K562 (cell line): ENCODE data around the gene FOXO3. TPM values are rescaled to one million over a fixed set of nuclear protein-coding genes. Genes with fewer than 3 reads are reported as not detected.

Source experiments
- ATAC-seq: fragments of 200-7000 bp; cut with Tn5 transposase; 3 replicates; pipeline ENCODE4 v1.9.1; 2020; ENCODE audit warnings: moderate library complexity
- BruUV-seq: library from RNA; stranded (reverse); fragments of 400-500 nt; replicated peaks from 2 replicates; lab custom pipeline; 2021; lab: Mats Ljungman, UMichigan
- CTCF ChIA-PET: fragments of 300-600 bp; formaldehyde crosslinking; extraction: SDS; loops from one replicate; lab custom pipeline; 2021; ENCODE audit warnings: low intra/inter-chr PET ratio; lab: Yijun Ruan, JAX
- POLR2A ChIA-PET: fragments of 300-600, 350-650 bp; sonication (Branson Sonifier 250); formaldehyde crosslinking; extraction: SDS; loops from one replicate; lab custom pipeline; 2021; ENCODE audit warnings: antibody characterized with exemption, inconsistent platforms; lab: Yijun Ruan, JAX
- DNase-seq, 4 experiments: peaks; one replicate each; pipeline versions ENCODE4 v3.0.0 to v3.0.0-alpha.2; 2011 to 2018; ENCODE audit warnings: low spot score in 3 of 4, mixed read lengths in 3 of 4; ENCODE audit errors: extremely low read depth in 1 of 4
- FAIRE-seq: peaks from 2 replicates; lab custom pipeline; 2011; peaks lifted over from hg19 to GRCh38; lab: Jason Lieb, UNC
- H2AFZ ChIP-seq: 2 replicates; pipeline ENCODE4 v1.6.0; 2011; ENCODE audit warnings: low read depth, low read length, control low read depth, inconsistent platforms
- H3K27ac ChIP-seq: fragments of 200-600 bp; 3 replicates; pipeline ENCODE4 v1.8.0; 2011; ENCODE audit warnings: low read depth, mild to moderate bottlenecking, control low read depth, inconsistent platforms, low read length, moderate library complexity, mixed read lengths; ENCODE audit errors: extremely low read depth
- H3K27me3 ChIP-seq, 2 experiments: fragments of 300-600 bp in 1 of 2; 2 replicates in 1 of 2; 3 replicates in 1 of 2; pipeline versions ENCODE4 v1.6.0 to v1.8.0; 2011; ENCODE audit warnings: inconsistent platforms in 2 of 2, low read length in 2 of 2, mild to moderate bottlenecking in 1 of 2, mixed read lengths in 1 of 2, moderate library complexity in 1 of 2; ENCODE audit not compliant: control insufficient read depth in 2 of 2, insufficient read depth in 2 of 2
- H3K36me3 ChIP-seq: fragments of 300-600 bp; 3 replicates; pipeline ENCODE4 v1.8.0; 2011; ENCODE audit warnings: mild to moderate bottlenecking, low read length, inconsistent platforms; ENCODE audit not compliant: control insufficient read depth, insufficient read depth
- H3K4me1 ChIP-seq, 2 experiments: fragments of 200-600 bp in 1 of 2; replicated peaks in 1 of 2; 2 replicates in 1 of 2; 3 replicates in 1 of 2; pipeline versions ENCODE4 v1.5.1 to v1.8.0; 2011; ENCODE audit warnings: inconsistent platforms in 2 of 2, low read length in 2 of 2, mild to moderate bottlenecking in 1 of 2, mixed read lengths in 1 of 2, moderate library complexity in 1 of 2; ENCODE audit not compliant: control insufficient read depth in 2 of 2, insufficient read depth in 2 of 2
- H3K4me2 ChIP-seq: 2 replicates; pipeline ENCODE4 v1.6.1; 2011; ENCODE audit warnings: low read length, control low read depth, inconsistent platforms, mixed read lengths; ENCODE audit not compliant: insufficient read depth
- H3K4me3 ChIP-seq: fragments of 200-600 bp; sonication (generic), shearing (Covaris generic); 2 replicates; pipeline ENCODE4 v1.5.1; 2016; ENCODE audit warnings: control low read depth, inconsistent platforms
- H3K79me2 ChIP-seq: fragments of 200-600 bp; 3 replicates; pipeline ENCODE4 v1.8.0; 2011; ENCODE audit warnings: low read length, inconsistent platforms; ENCODE audit not compliant: control insufficient read depth, insufficient read depth
- H3K9ac ChIP-seq, 2 experiments: 2 replicates each; pipeline versions ENCODE4 v1.6.0 to v1.6.1; 2011; ENCODE audit warnings: low read depth in 2 of 2, low read length in 2 of 2, control low read depth in 1 of 2, inconsistent platforms in 1 of 2, mild to moderate bottlenecking in 1 of 2, mixed read lengths in 1 of 2; ENCODE audit not compliant: insufficient read depth in 1 of 2
- H3K9me1 ChIP-seq: one replicate; pipeline ENCODE4 v1.6.0; 2011; ENCODE audit warnings: inconsistent platforms, mild to moderate bottlenecking, low read length, moderate library complexity; ENCODE audit not compliant: control insufficient read depth, insufficient read depth
- H3K9me3 ChIP-seq: replicated peaks from 2 replicates; pipeline ENCODE4 v1.5.1; 2011; ENCODE audit warnings: low read depth, low read length, inconsistent platforms; ENCODE audit not compliant: control insufficient read depth, insufficient read depth
- H4K20me1 ChIP-seq: replicated peaks from 2 replicates; pipeline ENCODE4 v1.6.1; 2011; ENCODE audit warnings: low read length, inconsistent platforms, mixed read lengths; ENCODE audit not compliant: control insufficient read depth, insufficient read depth
- ARID1B ChIP-seq: fragments of 450-650 bp; IDR thresholded peaks from 2 replicates; pipeline ENCODE4 v1.6.1; 2016; ENCODE audit warnings: antibody characterized with exemption, mild to moderate bottlenecking, inconsistent platforms
- BRF1 ChIP-seq: IDR thresholded peaks from 3 replicates; pipeline ENCODE4 v1.6.1; 2011; ENCODE audit warnings: borderline replicate concordance, mild to moderate bottlenecking; ENCODE audit not compliant: insufficient read length; ENCODE audit errors: extremely low read depth
- CBFA2T2 ChIP-seq: fragments of 450-650 bp; conservative IDR thresholded peaks from 2 replicates; pipeline ENCODE4 v1.6.1; 2017; ENCODE audit warnings: mild to moderate bottlenecking
- CCAR2 ChIP-seq: fragments of 200-400 bp; formaldehyde crosslinking; IDR thresholded peaks from 2 replicates; pipeline ENCODE4 v1.6.1; 2017; ENCODE audit warnings: mild to moderate bottlenecking, low read depth, low read length
- DPF2 ChIP-seq: fragments of 450-650 bp; IDR thresholded peaks from 2 replicates; pipeline ENCODE4 v1.6.1; 2016
- FOXA1 ChIP-seq: fragments of 450-650 bp; IDR thresholded peaks from 2 replicates; pipeline ENCODE4 v1.6.1; 2016; ENCODE audit warnings: mild to moderate bottlenecking, borderline replicate concordance
- HNRNPUL1 ChIP-seq: fragments of 200-400 bp; formaldehyde crosslinking; IDR thresholded peaks from 2 replicates; pipeline ENCODE4 v1.6.1; 2017; ENCODE audit warnings: low read length
- MEIS2 ChIP-seq: fragments of 450-650 bp; IDR thresholded peaks from 2 replicates; pipeline ENCODE4 v1.6.1; 2014; ENCODE audit warnings: mild to moderate bottlenecking; ENCODE audit not compliant: partially characterized antibody
- MTA2 ChIP-seq: fragments of 450-650 bp; IDR thresholded peaks from 2 replicates; pipeline ENCODE4 v1.6.1; 2016; ENCODE audit warnings: low read depth
- MYC ChIP-seq, 2 experiments: fragments of 250-450 bp in 1 of 2; sonication (Bioruptor Pico) in 1 of 2; IDR thresholded peaks; 2 replicates each; pipeline versions ENCODE4 v1.5.1 to v1.6.1; 2012 to 2021; ENCODE audit warnings: low read depth in 2 of 2, borderline replicate concordance in 1 of 2, improper control_type of control experiment in 1 of 2, low read length in 1 of 2, mild to moderate bottlenecking in 1 of 2, moderate library complexity in 1 of 2
- NCOR1 ChIP-seq: fragments of 450-650 bp; IDR thresholded peaks from 2 replicates; pipeline ENCODE4 v1.6.1; 2016; ENCODE audit warnings: mild to moderate bottlenecking, moderate library complexity
- NEUROD1 ChIP-seq: fragments of 150-350 bp; IDR thresholded peaks from 2 replicates; pipeline ENCODE4 v1.6.1; 2014; ENCODE audit warnings: borderline replicate concordance, low read length, low read depth; ENCODE audit not compliant: partially characterized antibody
- NR2C2 ChIP-seq, 2 experiments: fragments of 200-800 bp in 1 of 2; sonication (Bioruptor generic) in 1 of 2; sonication (generic) in 1 of 2; formaldehyde crosslinking in 1 of 2; IDR thresholded peaks; 2 replicates each; pipeline versions ENCODE4 v1.6.1 to v1.8.0; 2016 to 2022; ENCODE audit warnings: mild to moderate bottlenecking in 1 of 2, missing compliant biosample characterization in 1 of 2, missing genetic modification characterization in 1 of 2, missing genetic modification reagents in 1 of 2
- PHTF2 ChIP-seq: fragments of 250-450 bp; sonication (Bioruptor Pico); IDR thresholded peaks from 2 replicates; pipeline ENCODE4 v1.5.0; 2021; ENCODE audit warnings: mild to moderate bottlenecking
- POU5F1 ChIP-seq: fragments of 150-350 bp; IDR thresholded peaks from 2 replicates; pipeline ENCODE4 v1.6.1; 2014; ENCODE audit warnings: borderline replicate concordance, low read length, low read depth, mild to moderate bottlenecking; ENCODE audit not compliant: partially characterized antibody
- RBM34 ChIP-seq: fragments of 200-400 bp; formaldehyde crosslinking; IDR thresholded peaks from 2 replicates; pipeline ENCODE4 v1.6.1; 2018; ENCODE audit warnings: low read length, borderline replicate concordance; ENCODE audit not compliant: insufficient read depth
- TAL1 ChIP-seq: fragments of 450-650 bp; IDR thresholded peaks from 2 replicates; pipeline ENCODE4 v1.6.1; 2016; ENCODE audit warnings: mild to moderate bottlenecking
- XRCC5 ChIP-seq: fragments of 200-400 bp; formaldehyde crosslinking; IDR thresholded peaks from 2 replicates; pipeline ENCODE4 v1.6.1; 2017; ENCODE audit warnings: low read depth, mild to moderate bottlenecking, low read length
- ZBTB17 ChIP-seq: fragments of 450-650 bp; formaldehyde crosslinking; IDR thresholded peaks from 2 replicates; pipeline ENCODE4 v1.4.0; 2020; ENCODE audit warnings: mild to moderate bottlenecking
- ZEB2 ChIP-seq: fragments of 450-650 bp; IDR thresholded peaks from 2 replicates; pipeline ENCODE4 v1.6.1; 2016
- ZNF224 ChIP-seq: sonication (generic); formaldehyde crosslinking; IDR thresholded peaks from 2 replicates; pipeline ENCODE4 v1.8.0; 2022; ENCODE audit warnings: mild to moderate bottlenecking, missing genetic modification reagents
- WGBS: fragments of 100-300 bp; shearing (Covaris generic); methylation state at CpG from one replicate; pipeline ENCODE4 v1.1.6; 2016; ENCODE audit warnings: low coverage, mixed read lengths; ENCODE audit not compliant: insufficient coverage; ENCODE audit errors: missing lambda C conversion rate; 5-methylcytosine and 5-hydroxymethylcytosine counted together
- in situ Hi-C: fragments of 300-500 bp; cut with MboI; formaldehyde crosslinking; loops from 4 replicates; pipeline ENCODE4 v1.15.0; 2018; ENCODE audit warnings: inconsistent platforms, mixed read lengths
- intact Hi-C: fragments of 100-400 bp; cut with micrococcal nuclease; formaldehyde crosslinking; loops from 2 replicates; pipeline ENCODE4 v1.14.2; 2022
- polyA plus RNA-seq, 8 experiments: library from polyadenylated mRNA; depleted of rRNA in 4 of 8; stranded (reverse) in 5 of 8; unstranded in 3 of 8; fragments of >200 nt; fragmentation: Nextera tagmentation in 2 of 8; fragmentation: Illumina TruSeq in 1 of 8; extraction: Ambion mirVana in 2 of 8; extraction: Trizol in 1 of 8; gene quantifications; 2 replicates each; pipeline versions ENCODE4 v1.2.1 to v1.2.3, GENCODE V29; 2011 to 2014; ENCODE audit warnings: inconsistent platforms in 1 of 8, missing spikeins in 1 of 8
- total RNA-seq, 7 experiments: library from RNA; depleted of rRNA in 6 of 7; stranded (reverse); fragments of >200 nt in 6 of 7; fragmentation: Illumina TruSeq in 2 of 7; extraction: Trizol in 2 of 7; gene quantifications; 2 replicates each; pipeline versions ENCODE4 v1.2.1 to v1.2.3, GENCODE V29; 2011 to 2021; ENCODE audit warnings: low replicate concordance in 1 of 7
- TF ChIP-seq, protein P1 (sequence below): fragments of 250-450 bp; sonication (Bioruptor Pico); IDR thresholded peaks from 2 replicates; pipeline ENCODE4 v1.8.0; 2022; ENCODE audit warnings: inconsistent platforms

Gene FOXO3
- total and polyA plus RNA-seq, 9 of the 15 experiments (the other 6 are each of a cell fraction or from before 2014, with no cell fraction given) = 3.0 to 14.6 (median 6.0) TPM

DNA sequence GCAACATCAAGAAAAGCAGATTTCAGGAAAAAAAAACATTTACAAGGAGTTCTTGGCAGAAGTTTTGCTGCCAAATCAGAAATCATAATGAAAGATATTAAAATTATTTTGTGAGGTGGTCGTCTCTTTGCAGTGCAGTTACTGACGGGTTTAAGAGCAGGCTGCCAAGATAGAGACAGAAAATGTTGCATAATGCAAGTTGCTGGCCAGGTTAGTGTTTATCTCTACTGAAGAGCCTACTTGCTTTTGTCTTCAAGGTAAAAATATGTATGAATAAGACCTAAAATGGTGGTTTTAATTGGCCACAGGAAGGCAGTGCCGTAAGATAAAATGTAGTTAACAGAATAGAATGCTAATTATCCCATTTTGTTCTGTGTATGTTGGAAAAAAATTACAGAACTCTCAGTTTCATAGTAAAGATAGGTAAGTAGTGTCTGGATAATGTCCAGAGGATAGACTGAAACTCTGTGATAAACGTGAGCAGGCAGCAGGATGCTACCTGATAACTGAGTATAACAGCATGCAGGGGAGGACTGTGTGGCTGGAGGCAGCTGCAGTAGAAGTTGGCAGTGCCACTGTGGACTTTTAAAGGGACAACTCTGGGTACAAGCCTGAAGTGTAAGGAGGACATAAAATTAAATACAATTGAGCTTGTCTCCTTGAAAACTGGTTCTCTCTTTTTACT, 13.9 kb downstream of the FOXO3 start:
- CTCF ChIA-PET = no interaction called here
- FAIRE-seq (peak; percentile 15), DNase-seq (peak in 2 of 4 experiments; percentile 31 to 60), ATAC-seq (peak; percentile 60)
- Histone ChIP-seq H3K9ac (no peak overlapping the region), H3K4me3 (no peak overlapping the region), H3K4me2 (no peak overlapping the region), H4K20me1 (peaks cover 25% of the 10 kb centered on the region), H3K27ac (no peak overlapping the region), H2AFZ (no peak overlapping the region), H3K27me3 (no peaks in the 10 kb centered on the region), H3K4me1 (peaks cover 5 to 42% of the 10 kb centered on the region in 2 experiments; a peak in 4 of 5 replicates), H3K79me2 (peaks cover 2% of the 10 kb centered on the region; the same call in 1 of the 3 replicates), H3K9me3 (no peaks in the 10 kb centered on the region), H3K36me3 (peaks cover 13% of the 10 kb centered on the region; the same call in 1 of the 3 replicates), H3K9me1 (peaks cover 4% of the 10 kb centered on the region)
- 5% methylated on average over 4 of the region's 4 CpGs for WGBS
- BruUV-seq = no TSS peak
- in situ Hi-C loops (no loop called here), intact Hi-C loops (no loop called here)
- POLR2A ChIA-PET = interaction anchor here (1.1 to 1.5 kb wide), 4 partner anchors 7 to 15 kb away, joined by 4 to 9 read pairs (median 4); partner anchors contain the start of gene FOXO3
- TF ChIP-seq RBM34 (no peak), PHTF2 (CRISPR knock-in tag) (no peak), MTA2 (peak; percentile 49; the same call in 1 of the 2 replicates), CCAR2 (no peak), FOXA1 (no peak), DPF2 (peak; percentile 59; the same call in 1 of the 2 replicates), BRF1 (no peak), NCOR1 (peak; percentile 74), CBFA2T2 (peak; percentile 82), ZNF224 (CRISPR knock-in tag) (no peak), ARID1B (peak; percentile 82), MEIS2 (no peak), HNRNPUL1 (no peak), POU5F1 (no peak), NR2C2 (CRISPR knock-in tag; IDR thresholded peaks at IDR 0.05) (no peak), NR2C2 (tag; IDR thresholded peaks at IDR 0.05) (no peak), TAL1 (peak; percentile 82), NEUROD1 (no peak), ZEB2 (peak; percentile 15; the same call in 1 of the 2 replicates), XRCC5 (no peak), ZBTB17 (no peak), MYC (IDR thresholded peaks at IDR 0.05; ENCODE audit: low read depth, low read length) (0 out of 2 replicates have a peak, but pooled peaks have one; percentile 20), MYC (CRISPR knock-in tag; IDR thresholded peaks at IDR 0.05; ENCODE audit: borderline replicate concordance, low read depth) (no peak)
- TF ChIP-seq, protein P1, sequence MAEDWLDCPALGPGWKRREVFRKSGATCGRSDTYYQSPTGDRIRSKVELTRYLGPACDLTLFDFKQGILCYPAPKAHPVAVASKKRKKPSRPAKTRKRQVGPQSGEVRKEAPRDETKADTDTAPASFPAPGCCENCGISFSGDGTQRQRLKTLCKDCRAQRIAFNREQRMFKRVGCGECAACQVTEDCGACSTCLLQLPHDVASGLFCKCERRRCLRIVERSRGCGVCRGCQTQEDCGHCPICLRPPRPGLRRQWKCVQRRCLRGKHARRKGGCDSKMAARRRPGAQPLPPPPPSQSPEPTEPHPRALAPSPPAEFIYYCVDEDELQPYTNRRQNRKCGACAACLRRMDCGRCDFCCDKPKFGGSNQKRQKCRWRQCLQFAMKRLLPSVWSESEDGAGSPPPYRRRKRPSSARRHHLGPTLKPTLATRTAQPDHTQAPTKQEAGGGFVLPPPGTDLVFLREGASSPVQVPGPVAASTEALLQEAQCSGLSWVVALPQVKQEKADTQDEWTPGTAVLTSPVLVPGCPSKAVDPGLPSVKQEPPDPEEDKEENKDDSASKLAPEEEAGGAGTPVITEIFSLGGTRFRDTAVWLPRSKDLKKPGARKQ (CRISPR knock-in tag) = no peak
